B cell (primary cell): ENCODE results near the gene NFE2L1. TPM values are rescaled to one million over a fixed set of nuclear protein-coding genes. Genes with fewer than 3 reads are reported as not detected.

Source experiments
- ATAC-seq: fragments of 200-7000 bp; cut with Tn5 transposase; one replicate; pipeline ENCODE4 v1.10.0; 2021; ENCODE audit warnings: low read depth, mild to moderate bottlenecking, moderate number of reproducible peaks, moderate library complexity
- CTCF ChIA-PET: fragments of 350-600 bp; sonication (Branson Sonifier 250); formaldehyde crosslinking; loops from one replicate; lab custom pipeline; 2021; ENCODE audit warnings: antibody characterized with exemption, inconsistent platforms; lab: Charles Lee
- POLR2A ChIA-PET: fragments of 350-600 bp; sonication (Branson Sonifier 250); formaldehyde crosslinking; loops from one replicate; lab custom pipeline; 2021; ENCODE audit warnings: antibody characterized with exemption; lab: Charles Lee
- DNase-seq: peaks from one replicate; pipeline ENCODE4 v3.0.0; 2013
- H2AFZ ChIP-seq: 2 replicates; pipeline ENCODE4 v1.6.1; 2012; ENCODE audit warnings: mild to moderate bottlenecking, low read depth, low read length; ENCODE audit not compliant: insufficient read depth, poor library complexity, severe bottlenecking
- H3K27ac ChIP-seq, 2 donors: 1 replicate in 1 of 2; 2 replicates in 1 of 2; pipeline ENCODE4 v1.5.1; 2012 to 2013; ENCODE audit warnings: low read length in 2 of 2, mild to moderate bottlenecking in 2 of 2, moderate library complexity in 1 of 2
- H3K27me3 ChIP-seq, 4 experiments: fragments of 200-600 bp in 1 of 4; sonication (generic) in 1 of 4; replicated peaks in 1 of 4; 1 replicate in 2 of 4; 2 replicates in 2 of 4; pipeline versions ENCODE4 v1.6.1 to v1.7.0; 2013 to 2016; ENCODE audit warnings: low read length in 3 of 4, mild to moderate bottlenecking in 2 of 4, mixed read lengths in 1 of 4, moderate library complexity in 1 of 4; ENCODE audit not compliant: insufficient read depth in 4 of 4, control insufficient read depth in 3 of 4; ENCODE audit errors: control extremely low read depth in 1 of 4
- H3K36me3 ChIP-seq, 2 experiments: replicated peaks in 1 of 2; 1 replicate in 1 of 2; 2 replicates in 1 of 2; pipeline versions ENCODE4 v1.6.1 to v1.7.1; 2013; ENCODE audit warnings: low read length in 1 of 2; ENCODE audit not compliant: insufficient read depth in 2 of 2, control insufficient read depth in 1 of 2; ENCODE audit errors: control extremely low read depth in 1 of 2, extremely low read depth in 1 of 2
- H3K4me1 ChIP-seq, 2 donors: fragments of 200-600 bp in 1 of 2; sonication (generic) in 1 of 2; 1 replicate in 1 of 2; 2 replicates in 1 of 2; pipeline versions ENCODE4 v1.5.1 to v1.6.1; 2013 to 2017; ENCODE audit warnings: low read length in 2 of 2; ENCODE audit not compliant: control insufficient read depth in 2 of 2, insufficient read depth in 2 of 2
- H3K4me2 ChIP-seq: replicated peaks from 2 replicates; pipeline ENCODE3; 2012; ENCODE audit warnings: mild to moderate bottlenecking, low read depth, low read length; ENCODE audit not compliant: poor library complexity, severe bottlenecking
- H3K4me3 ChIP-seq, 5 experiments: fragments of 200-600 bp in 1 of 5; sonication (generic) in 1 of 5; 1 replicate in 3 of 5; 2 replicates in 2 of 5; pipeline versions ENCODE4 v1.5.1 to v1.7.0; 2011 to 2016; ENCODE audit warnings: low read length in 4 of 5, mild to moderate bottlenecking in 4 of 5, low read depth in 2 of 5, control low read depth in 1 of 5, moderate library complexity in 1 of 5; ENCODE audit not compliant: insufficient read depth in 1 of 5; ENCODE audit errors: control extremely low read depth in 1 of 5, extremely low read depth in 1 of 5
- H3K79me2 ChIP-seq: fragments of 200-600 bp; sonication (generic); one replicate; pipeline ENCODE4 v1.6.0; 2016; ENCODE audit warnings: low read length; ENCODE audit not compliant: control insufficient read depth, insufficient read depth
- H3K9ac ChIP-seq: fragments of 200-600 bp; sonication (generic); 2 replicates; pipeline ENCODE4 v1.6.1; 2017; ENCODE audit warnings: mild to moderate bottlenecking, low read length, moderate library complexity
- H3K9me3 ChIP-seq, 3 donors: one replicate each; pipeline versions ENCODE4 v1.6.1 to v1.7.1; 2013; ENCODE audit warnings: low read length in 2 of 3; ENCODE audit not compliant: control insufficient read depth in 2 of 3, insufficient read depth in 1 of 3; ENCODE audit errors: control extremely low read depth in 1 of 3
- H4K20me1 ChIP-seq: 2 replicates; pipeline ENCODE4 v1.6.0; 2012; ENCODE audit warnings: mild to moderate bottlenecking, low read length; ENCODE audit not compliant: insufficient read depth, control insufficient read depth, poor library complexity, severe bottlenecking
- H3K27ac Mint-ChIP-seq: one replicate; pipeline ENCODE4 v1.8.0; 2021; ENCODE audit warnings: mixed read lengths
- H3K27me3 Mint-ChIP-seq: one replicate; pipeline ENCODE4 v1.8.0; 2021; ENCODE audit warnings: mixed read lengths
- H3K4me1 Mint-ChIP-seq: one replicate; pipeline ENCODE4 v1.8.0; 2021; ENCODE audit warnings: mixed read lengths
- H3K4me3 Mint-ChIP-seq: one replicate; pipeline ENCODE4 v1.8.0; 2021; ENCODE audit warnings: mixed read lengths
- H3K9me3 Mint-ChIP-seq: one replicate; pipeline ENCODE4 v1.8.0; 2022; ENCODE audit warnings: mixed read lengths; ENCODE audit not compliant: insufficient read depth
- EZH2 ChIP-seq: IDR thresholded peaks from 2 replicates; pipeline ENCODE4 v1.6.1; 2012; ENCODE audit warnings: borderline replicate concordance, low read depth, mild to moderate bottlenecking, moderate library complexity, low read length; ENCODE audit not compliant: insufficient read depth, poor library complexity, severe bottlenecking
- WGBS: methylation state at CpG from one replicate; pipeline ENCODE4 v1.1.5; 2013; ENCODE audit warnings: missing lambda C conversion rate; ENCODE audit not compliant: insufficient coverage; 5-methylcytosine and 5-hydroxymethylcytosine counted together
- intact Hi-C: fragments of 100-400 bp; cut with micrococcal nuclease; formaldehyde crosslinking; loops from one replicate; pipeline ENCODE4 v1.10.0; 2022
- polyA plus RNA-seq: library from polyadenylated mRNA; depleted of rRNA; stranded (reverse); fragments of >200 nt; gene quantifications from 2 replicates; pipeline ENCODE4 v1.2.3, GENCODE V29; 2012
- total RNA-seq, 2 donors: library from RNA; stranded (reverse); fragments of 120-200 nt in 1 of 2; gene quantifications; 1 replicate in 1 of 2; 2 replicates in 1 of 2; pipeline versions ENCODE4 v1.2.3 to v1.2.4, GENCODE V29; 2013 to 2022
- TF ChIP-seq, protein P1 (sequence below): fragments of 200-600 bp; IDR thresholded peaks from one replicate; pipeline ENCODE4 v1.8.0; 2022; ENCODE audit warnings: antibody characterized with exemption, mild to moderate bottlenecking

Gene NFE2L1
- total and polyA plus RNA-seq, 2 donors (not counting 1 experiment from before 2014, with no cell fraction given) = 25.2 to 66.4 TPM

DNA sequence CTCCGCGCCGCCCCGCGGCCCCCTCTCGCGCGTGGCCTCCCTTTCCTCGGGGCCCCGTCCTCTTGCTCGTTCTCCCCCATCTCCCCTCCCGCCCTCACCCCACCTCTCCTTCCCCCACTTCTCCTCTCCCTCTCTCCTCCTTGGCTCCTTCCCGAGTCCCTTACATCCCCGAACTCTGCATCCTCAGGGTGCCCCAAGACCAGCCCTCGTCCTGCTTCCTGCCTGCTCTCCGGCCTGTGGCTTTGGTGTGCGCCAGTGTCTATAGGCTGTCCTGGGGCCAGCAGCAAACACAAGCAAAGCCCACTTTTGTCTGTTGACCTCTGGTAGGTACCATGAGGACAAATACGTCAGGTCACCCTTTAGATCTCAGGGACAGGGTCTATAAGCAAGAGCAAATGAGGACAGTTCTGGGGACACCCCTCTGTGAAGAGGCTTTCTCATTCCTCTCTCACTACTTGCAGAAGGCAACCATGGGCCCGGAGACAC, 10.3 kb upstream of the NFE2L1 start:
- H3K27ac Mint-ChIP-seq = peak overlapping the region; percentile 10
- intact Hi-C loops = loop anchor here (1.0 kb wide), 3 partner anchors 9 to 36 kb away; no protein-coding TSS in a partner anchor
- no peak for TF ChIP-seq EZH2
- TF ChIP-seq, protein P1, sequence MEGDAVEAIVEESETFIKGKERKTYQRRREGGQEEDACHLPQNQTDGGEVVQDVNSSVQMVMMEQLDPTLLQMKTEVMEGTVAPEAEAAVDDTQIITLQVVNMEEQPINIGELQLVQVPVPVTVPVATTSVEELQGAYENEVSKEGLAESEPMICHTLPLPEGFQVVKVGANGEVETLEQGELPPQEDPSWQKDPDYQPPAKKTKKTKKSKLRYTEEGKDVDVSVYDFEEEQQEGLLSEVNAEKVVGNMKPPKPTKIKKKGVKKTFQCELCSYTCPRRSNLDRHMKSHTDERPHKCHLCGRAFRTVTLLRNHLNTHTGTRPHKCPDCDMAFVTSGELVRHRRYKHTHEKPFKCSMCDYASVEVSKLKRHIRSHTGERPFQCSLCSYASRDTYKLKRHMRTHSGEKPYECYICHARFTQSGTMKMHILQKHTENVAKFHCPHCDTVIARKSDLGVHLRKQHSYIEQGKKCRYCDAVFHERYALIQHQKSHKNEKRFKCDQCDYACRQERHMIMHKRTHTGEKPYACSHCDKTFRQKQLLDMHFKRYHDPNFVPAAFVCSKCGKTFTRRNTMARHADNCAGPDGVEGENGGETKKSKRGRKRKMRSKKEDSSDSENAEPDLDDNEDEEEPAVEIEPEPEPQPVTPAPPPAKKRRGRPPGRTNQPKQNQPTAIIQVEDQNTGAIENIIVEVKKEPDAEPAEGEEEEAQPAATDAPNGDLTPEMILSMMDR = no peak
- H3K27ac ChIP-seq = no peak overlapping the region
- H3K36me3 ChIP-seq = no peaks in the 10 kb centered on the region
- H3K9me3 Mint-ChIP-seq = no peaks in the 10 kb centered on the region
- peak overlapping the region; percentile 98 for H3K4me2 ChIP-seq
- H3K27me3 Mint-ChIP-seq = peaks cover 17% of the 10 kb centered on the region
- H4K20me1 ChIP-seq = no peaks in the 10 kb centered on the region
- H3K4me1 Mint-ChIP-seq = peaks cover 15% of the 10 kb centered on the region
- peaks cover 15% of the 10 kb centered on the region in 2 donors for H3K4me1 ChIP-seq
- DNase-seq (no peak), ATAC-seq (no peak)
- peak overlapping the region; percentile 20 for H3K9ac ChIP-seq
- peak overlapping the region; percentile 85 for H3K4me3 Mint-ChIP-seq
- peak overlapping the region; percentile 76 for H2AFZ ChIP-seq
- CTCF ChIA-PET = interaction anchor here (1.2 to 1.9 kb wide), 3 partner anchors 9 to 12 kb away, joined by 3 to 7 read pairs (median 5); no protein-coding TSS in a partner anchor
- POLR2A ChIA-PET = no interaction called here
- no peaks in the 10 kb centered on the region for H3K79me2 ChIP-seq
- WGBS = 8% methylated on average over 11 of the region's 19 CpGs
- peaks cover 0 to 33% (median 8%) of the 10 kb centered on the region in 4 experiments for H3K27me3 ChIP-seq
- H3K4me3 ChIP-seq = peak overlapping the region in 3 of 5 experiments; percentile 8 to 38 (median 25)
- no peaks in the 10 kb centered on the region for H3K9me3 ChIP-seq

DNA sequence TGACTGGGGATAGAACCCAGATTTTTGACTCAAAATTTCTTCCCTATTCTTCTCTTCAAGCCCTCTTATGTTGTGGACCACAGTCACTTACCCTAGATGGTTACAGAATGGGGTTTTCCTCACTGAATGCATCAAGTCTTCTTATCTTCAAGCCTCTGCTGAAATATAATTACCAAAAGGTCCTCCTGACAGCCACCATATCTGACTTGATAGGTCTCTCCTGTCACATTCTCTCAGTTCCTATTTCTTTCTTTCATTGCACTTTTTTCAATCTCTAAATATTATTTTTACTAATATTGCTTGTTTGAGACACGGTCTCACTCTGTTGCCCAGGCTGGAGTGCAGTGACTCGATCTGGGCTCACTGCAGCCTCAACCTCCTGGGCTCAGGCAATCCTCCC, 9.5 kb upstream of the NFE2L1 start:
- peaks cover 15% of the 10 kb centered on the region for H3K4me1 Mint-ChIP-seq
- Histone ChIP-seq H3K9me3 (no peaks in the 10 kb centered on the region), H4K20me1 (no peaks in the 10 kb centered on the region), H3K4me2 (no peak overlapping the region), H2AFZ (no peak overlapping the region), H3K4me3 (no peak overlapping the region), H3K36me3 (no peaks in the 10 kb centered on the region), H3K4me1 (peaks cover 15% of the 10 kb centered on the region in 2 donors), H3K9ac (no peak overlapping the region), H3K79me2 (no peaks in the 10 kb centered on the region), H3K27ac (no peak overlapping the region), H3K27me3 (peaks cover 0 to 25% (median 6%) of the 10 kb centered on the region in 4 experiments)
- peak overlapping the region; percentile 85 for H3K4me3 Mint-ChIP-seq
- no peaks in the 10 kb centered on the region for H3K9me3 Mint-ChIP-seq
- 60% methylated on average over 1 of the region's 2 CpGs for WGBS
- peaks cover 9% of the 10 kb centered on the region for H3K27me3 Mint-ChIP-seq
- no peak for ATAC-seq
- ChIA-PET CTCF (interaction anchor here (1.2 to 1.9 kb wide), 3 partner anchors 9 to 12 kb away, joined by 3 to 7 read pairs (median 5); no protein-coding TSS in a partner anchor), POLR2A (no interaction called here)
- intact Hi-C loops = no loop called here
- no peak for DNase-seq
- H3K27ac Mint-ChIP-seq = peak overlapping the region; percentile 60
- TF ChIP-seq, protein P1 = no peak
- no peak for TF ChIP-seq EZH2
